GM12878 (cell line): ENCODE measurements around the gene CNNM2. TPM values are rescaled to one million over a fixed set of nuclear protein-coding genes. Genes with fewer than 3 reads are reported as not detected.

Experiments
- ATAC-seq: fragments of 200-7000 bp; cut with Tn5 transposase; 3 replicates; pipeline ENCODE4 v1.9.1; 2020; ENCODE audit warnings: mild to moderate bottlenecking, moderate library complexity
- BruUV-seq: library from RNA; stranded (reverse); fragments of 400-500 nt; replicated peaks from 2 replicates; lab custom pipeline; 2021; lab: Mats Ljungman, UMichigan
- CTCF ChIA-PET: fragments of 300-600 bp; sonication (Branson Sonifier 250); formaldehyde crosslinking; extraction: SDS; loops from one replicate; lab custom pipeline; 2021; ENCODE audit warnings: inconsistent platforms; lab: Yijun Ruan, JAX
- POLR2A ChIA-PET: fragments of 350-600 bp; formaldehyde crosslinking; extraction: SDS; loops from one replicate; lab custom pipeline; 2021; ENCODE audit warnings: inconsistent platforms; lab: Charles Lee
- RAD21 ChIA-PET: fragments of 300-600 bp; sonication (Branson Sonifier 250); formaldehyde crosslinking; loops from one replicate; lab custom pipeline; 2023; ENCODE audit warnings: antibody characterized with exemption; ENCODE audit not compliant: unreplicated experiment; lab: Charles Lee
- SMC1A ChIA-PET: fragments of 300-600 bp; sonication (Branson Sonifier 250); formaldehyde crosslinking; loops from one replicate; lab custom pipeline; 2023; ENCODE audit not compliant: unreplicated experiment, uncharacterized antibody; lab: Charles Lee
- DNase-seq: peaks from one replicate; pipeline ENCODE4 v3.0.0-alpha.2; 2011; ENCODE audit warnings: low read depth, low spot score
- FAIRE-seq: peaks from 3 replicates; lab custom pipeline; 2011; peaks lifted over from hg19 to GRCh38; lab: Jason Lieb, UNC
- H2AFZ ChIP-seq: 2 replicates; pipeline ENCODE4 v1.6.0; 2011; ENCODE audit warnings: low read depth, low read length, control low read depth; ENCODE audit not compliant: control insufficient read depth
- H3K27ac ChIP-seq: 2 replicates; pipeline ENCODE4 v1.5.1; 2011; ENCODE audit warnings: control low read depth; ENCODE audit not compliant: control insufficient read depth, insufficient read depth
- H3K27me3 ChIP-seq, 2 experiments: replicated peaks in 1 of 2; 2 replicates each; pipeline versions ENCODE4 v1.6.0 to v1.6.1; 2011; ENCODE audit warnings: low read length in 1 of 2; ENCODE audit not compliant: control insufficient read depth in 2 of 2, insufficient read depth in 2 of 2
- H3K36me3 ChIP-seq, 2 experiments: 2 replicates each; pipeline ENCODE4 v1.5.1; 2011; ENCODE audit warnings: low read length in 1 of 2; ENCODE audit not compliant: control insufficient read depth in 2 of 2, insufficient read depth in 2 of 2
- H3K4me1 ChIP-seq: 2 replicates; pipeline ENCODE4 v1.6.1; 2011; ENCODE audit warnings: mild to moderate bottlenecking, low read length, moderate library complexity, mixed read lengths; ENCODE audit not compliant: control insufficient read depth, insufficient read depth
- H3K4me2 ChIP-seq: 2 replicates; pipeline ENCODE4 v1.6.0; 2011; ENCODE audit warnings: control low read depth; ENCODE audit not compliant: control insufficient read depth, insufficient read depth
- H3K4me3 ChIP-seq: fragments of 200-600 bp; sonication (generic); 2 replicates; pipeline ENCODE4 v1.5.1; 2016
- H3K79me2 ChIP-seq: 2 replicates; pipeline ENCODE4 v1.6.0; 2011; ENCODE audit warnings: low read length; ENCODE audit not compliant: control insufficient read depth, insufficient read depth
- H3K9ac ChIP-seq: 2 replicates; pipeline ENCODE4 v1.8.0; 2011; ENCODE audit warnings: low read length, control low read depth, mixed read lengths; ENCODE audit not compliant: control insufficient read depth, insufficient read depth
- H3K9me3 ChIP-seq: replicated peaks from 3 replicates; pipeline ENCODE4 v1.5.1; 2011; ENCODE audit warnings: mild to moderate bottlenecking, low read length; ENCODE audit not compliant: control insufficient read depth, insufficient read depth
- H4K20me1 ChIP-seq: 2 replicates; pipeline ENCODE4 v1.6.0; 2011; ENCODE audit not compliant: control insufficient read depth, insufficient read depth
- ATF7 ChIP-seq: fragments of 450-650 bp; IDR thresholded peaks from 2 replicates; pipeline ENCODE4 v1.6.1; 2016; ENCODE audit warnings: low read depth, mild to moderate bottlenecking
- CEBPB ChIP-seq, 2 experiments: fragments of 150-350 bp in 1 of 2; IDR thresholded peaks; 2 replicates each; pipeline ENCODE4 v1.6.1; 2012 to 2014; ENCODE audit warnings: low read depth in 2 of 2, low read length in 2 of 2, borderline replicate concordance in 1 of 2, inconsistent platforms in 1 of 2
- GABPA ChIP-seq: IDR thresholded peaks from 2 replicates; pipeline ENCODE4 v1.6.1; 2014; ENCODE audit warnings: antibody characterized with exemption, low read depth, mild to moderate bottlenecking, inconsistent platforms
- GATAD2B ChIP-seq: fragments of 450-650 bp; conservative IDR thresholded peaks from 2 replicates; pipeline ENCODE4 v1.6.1; 2017; ENCODE audit warnings: low read depth, mild to moderate bottlenecking, moderate library complexity
- KAT2A ChIP-seq: conservative IDR thresholded peaks from 2 replicates; pipeline ENCODE4 v1.6.1; 2011; ENCODE audit warnings: low read depth, low read length; ENCODE audit not compliant: control insufficient read depth
- NBN ChIP-seq: fragments of 450-650 bp; IDR thresholded peaks from 2 replicates; pipeline ENCODE4 v1.6.1; 2016
- YY1 ChIP-seq: IDR thresholded peaks from 2 replicates; pipeline ENCODE4 v1.6.1; 2011; ENCODE audit warnings: low read depth, mild to moderate bottlenecking, low read length
- ZBTB11 ChIP-seq: fragments of 450-650 bp; formaldehyde crosslinking; IDR thresholded peaks from 2 replicates; pipeline ENCODE4 v1.5.0; 2022; ENCODE audit warnings: mild to moderate bottlenecking, missing genetic modification characterization
- WGBS: methylation state at CpG from one replicate; pipeline ENCODE4 v1.1.6; 2016; ENCODE audit warnings: low lambda C conversion rate; ENCODE audit not compliant: insufficient replicate concordance, insufficient coverage; ENCODE audit errors: missing lambda C conversion rate; 5-methylcytosine and 5-hydroxymethylcytosine counted together
- in situ Hi-C: fragments of 300-500 bp; cut with MboI; formaldehyde crosslinking; loops from 9 replicates; pipeline ENCODE4 v1.14.3; 2018; ENCODE audit warnings: mixed read lengths
- intact Hi-C: fragments of 100-400 bp; cut with micrococcal nuclease; formaldehyde crosslinking; loops from one replicate; pipeline ENCODE4 v1.14.2; 2022; ENCODE audit not compliant: unreplicated experiment
- polyA plus RNA-seq, 11 experiments: library from polyadenylated mRNA; depleted of rRNA in 4 of 11; unstranded in 6 of 11; stranded (reverse) in 5 of 11; fragments of >200 nt; fragmentation: Nextera tagmentation in 4 of 11; fragmentation: Illumina TruSeq in 1 of 11; extraction: Ambion mirVana in 4 of 11; extraction: Trizol in 1 of 11; gene quantifications; 1 replicate in 1 of 11; 2 replicates in 10 of 11; pipeline versions ENCODE4 v1.2.1 to v1.2.3, GENCODE V29; 2011 to 2016; ENCODE audit warnings: inconsistent platforms in 2 of 11, missing spikeins in 2 of 11, low read depth in 1 of 11
- total RNA-seq, 4 experiments: library from RNA; depleted of rRNA in 3 of 4; stranded (reverse); fragments of >200 nt in 3 of 4; fragmentation: Illumina TruSeq in 1 of 4; extraction: Trizol in 1 of 4; gene quantifications; 2 replicates each; pipeline versions ENCODE4 v1.2.1 to v1.2.3, GENCODE V29; 2013 to 2021
- TF ChIP-seq, protein P1 (sequence below): fragments of 450-650 bp; IDR thresholded peaks from 2 replicates; pipeline ENCODE4 v1.6.1; 2016; ENCODE audit warnings: mild to moderate bottlenecking
- TF ChIP-seq, protein P2 (sequence below): IDR thresholded peaks from 2 replicates; pipeline ENCODE4 v1.6.1; 2011; ENCODE audit warnings: mild to moderate bottlenecking, low read depth, low read length, moderate library complexity; ENCODE audit not compliant: insufficient replicate concordance

CNNM2 gene
- total and polyA plus RNA-seq, 10 of the 15 experiments (the other 5 are each of a cell fraction or from before 2014, with no cell fraction given), result 0.18 to 7.3 (median 2.5) TPM

DNA sequence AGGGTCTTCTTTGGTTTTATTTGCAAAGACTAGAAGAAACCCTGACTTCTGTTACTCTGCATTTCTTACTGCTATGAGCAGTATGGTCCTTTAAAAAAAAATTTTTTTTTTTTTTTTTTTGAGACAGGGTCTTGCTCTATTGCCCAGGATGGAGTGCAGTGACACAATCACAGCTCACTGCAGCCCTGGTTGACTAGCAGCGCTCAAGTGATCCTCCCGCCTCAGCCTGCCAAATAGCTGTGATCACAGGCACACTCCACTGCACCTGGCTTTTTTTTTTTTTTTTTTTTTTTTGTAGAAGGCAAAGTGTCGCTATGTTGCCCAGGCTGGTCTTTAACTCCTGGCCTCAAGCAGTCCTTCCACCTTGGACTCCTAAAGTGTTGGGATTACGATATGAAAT lies 17.4 kb downstream of the CNNM2 start:
- intact Hi-C loops, result no loop called here
- in situ Hi-C loops, result no loop called here
- ATAC-seq, result no peak
- Histone ChIP-seq H3K27me3 (no peaks in the 10 kb centered on the region), H3K4me1 (no peaks in the 10 kb centered on the region), H3K79me2 (no peaks in the 10 kb centered on the region), H4K20me1 (no peaks in the 10 kb centered on the region)
- POLR2A ChIA-PET, result interaction anchor here (0.6 to 1.0 kb wide), 2 partner anchors 14 to 1272 kb away, joined by 7 to 8 read pairs; no protein-coding TSS in a partner anchor
- TF ChIP-seq, protein P1, sequence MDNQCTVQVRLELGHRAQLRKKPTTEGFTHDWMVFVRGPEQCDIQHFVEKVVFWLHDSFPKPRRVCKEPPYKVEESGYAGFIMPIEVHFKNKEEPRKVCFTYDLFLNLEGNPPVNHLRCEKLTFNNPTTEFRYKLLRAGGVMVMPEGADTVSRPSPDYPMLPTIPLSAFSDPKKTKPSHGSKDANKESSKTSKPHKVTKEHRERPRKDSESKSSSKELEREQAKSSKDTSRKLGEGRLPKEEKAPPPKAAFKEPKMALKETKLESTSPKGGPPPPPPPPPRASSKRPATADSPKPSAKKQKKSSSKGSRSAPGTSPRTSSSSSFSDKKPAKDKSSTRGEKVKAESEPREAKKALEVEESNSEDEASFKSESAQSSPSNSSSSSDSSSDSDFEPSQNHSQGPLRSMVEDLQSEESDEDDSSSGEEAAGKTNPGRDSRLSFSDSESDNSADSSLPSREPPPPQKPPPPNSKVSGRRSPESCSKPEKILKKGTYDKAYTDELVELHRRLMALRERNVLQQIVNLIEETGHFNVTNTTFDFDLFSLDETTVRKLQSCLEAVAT, result no peak
- TF ChIP-seq GABPA, result no peak
- no peak for TF ChIP-seq CEBPB (IDR thresholded peaks at IDR 0.05; ENCODE audit: borderline replicate concordance in 1 of 2, low read depth in 2 of 2, low read length in 2 of 2)
- no peak for TF ChIP-seq NBN
- TF ChIP-seq, all 136 proteins: peak for 0
- Histone ChIP-seq H3K4me3 (no peak overlapping the region), H2AFZ (no peak overlapping the region), H3K36me3 (no peaks in the 10 kb centered on the region), H3K9ac (no peak overlapping the region), H3K4me2 (no peak overlapping the region), H3K27ac (no peak overlapping the region), H3K9me3 (no peaks in the 10 kb centered on the region)
- 94% methylated on average over 4 of the region's 4 CpGs for WGBS
- FAIRE-seq, result no peak
- BruUV-seq, result no TSS peak
- SMC1A ChIA-PET, result no interaction called here
- CTCF ChIA-PET, result interaction anchor here (0.6 kb wide), 1 partner anchor 22 kb away, joined by 3 read pairs; no protein-coding TSS in a partner anchor
- RAD21 ChIA-PET, result interaction anchor here (0.7 kb wide), 1 partner anchor 17 kb away, joined by 3 read pairs; the partner anchor contains the start of gene CNNM2
- no peak for DNase-seq

DNA sequence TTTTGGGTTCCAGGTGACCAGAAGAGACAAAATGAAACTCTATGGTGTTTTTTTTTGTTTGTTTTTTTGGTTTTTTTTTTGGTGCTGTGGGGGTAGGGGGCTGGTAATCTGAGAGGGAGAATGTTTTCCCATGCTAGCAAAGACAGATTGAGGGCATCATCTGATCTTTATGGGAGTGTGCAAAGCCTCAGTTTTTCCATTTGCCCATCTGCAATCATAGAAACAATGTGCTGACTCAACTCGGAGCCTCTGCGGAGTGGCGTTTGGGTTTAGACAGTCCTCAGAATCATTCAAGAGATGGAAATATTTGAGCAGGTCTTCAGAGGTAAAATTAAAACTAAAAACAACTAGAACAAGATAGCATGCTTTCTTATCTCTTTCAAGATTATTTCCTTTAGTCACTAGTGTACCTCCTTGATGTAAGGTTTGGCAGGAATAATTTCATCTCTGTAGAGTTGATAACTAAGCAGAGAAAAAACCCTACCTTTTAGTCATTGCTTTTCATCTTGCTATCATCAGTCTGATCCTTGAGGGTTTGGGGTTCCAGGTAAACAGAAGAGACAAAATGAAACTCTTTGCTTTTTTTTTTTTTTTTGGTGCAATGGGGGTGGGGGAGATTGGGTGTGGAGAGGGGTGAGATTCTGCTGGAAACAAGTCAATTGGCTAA lies 18.0 kb downstream of the CNNM2 start:
- Histone ChIP-seq H4K20me1 (no peaks in the 10 kb centered on the region), H3K27me3 (no peaks in the 10 kb centered on the region), H3K27ac (no peak overlapping the region), H3K36me3 (no peaks in the 10 kb centered on the region), H3K9me3 (no peaks in the 10 kb centered on the region), H3K4me3 (no peak overlapping the region), H2AFZ (no peak overlapping the region), H3K79me2 (no peaks in the 10 kb centered on the region), H3K4me1 (no peaks in the 10 kb centered on the region), H3K9ac (no peak overlapping the region), H3K4me2 (no peak overlapping the region)
- ChIA-PET CTCF (no interaction called here), RAD21 (interaction anchor here (0.7 kb wide), 1 partner anchor 18 kb away, joined by 3 read pairs; the partner anchor contains the start of gene CNNM2), SMC1A (no interaction called here), POLR2A (interaction anchor here (1.0 kb wide), 1 partner anchor 14 kb away, joined by 7 read pairs; no protein-coding TSS in a partner anchor)
- WGBS, result 100% methylated on average over 3 of the region's 3 CpGs
- ATAC-seq, result no peak
- no peak for DNase-seq
- in situ Hi-C loops (no loop called here), intact Hi-C loops (no loop called here)
- FAIRE-seq, result peak; percentile 23
- no TSS peak for BruUV-seq
- no peak for TF ChIP-seq KAT2A
- TF ChIP-seq YY1, result no peak
- TF ChIP-seq GATAD2B, result no peak
- no peak for TF ChIP-seq ATF7
- TF ChIP-seq, protein P2, sequence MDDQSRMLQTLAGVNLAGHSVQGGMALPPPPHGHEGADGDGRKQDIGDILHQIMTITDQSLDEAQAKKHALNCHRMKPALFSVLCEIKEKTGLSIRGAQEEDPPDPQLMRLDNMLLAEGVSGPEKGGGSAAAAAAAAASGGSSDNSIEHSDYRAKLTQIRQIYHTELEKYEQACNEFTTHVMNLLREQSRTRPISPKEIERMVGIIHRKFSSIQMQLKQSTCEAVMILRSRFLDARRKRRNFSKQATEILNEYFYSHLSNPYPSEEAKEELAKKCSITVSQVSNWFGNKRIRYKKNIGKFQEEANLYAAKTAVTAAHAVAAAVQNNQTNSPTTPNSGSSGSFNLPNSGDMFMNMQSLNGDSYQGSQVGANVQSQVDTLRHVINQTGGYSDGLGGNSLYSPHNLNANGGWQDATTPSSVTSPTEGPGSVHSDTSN, result no peak
- no peak for TF ChIP-seq ZBTB11 (CRISPR knock-in tag)
